GM23338 (cell line): ENCODE data around the gene LDLR. TPM values are rescaled to one million over a fixed set of nuclear protein-coding genes. Genes with fewer than 3 reads are reported as not detected.

Experiments
- ATAC-seq: fragments of 200-7000 bp; cut with Tn5 transposase; 3 replicates; pipeline ENCODE4 v1.9.1; 2020
- DNase-seq: peaks from one replicate; pipeline ENCODE4 v3.0.0-alpha.2; 2015; ENCODE audit warnings: low spot score
- H2AFZ ChIP-seq: fragments of 200-600 bp; sonication (generic); 2 replicates; pipeline ENCODE4 v1.8.0; 2016; ENCODE audit warnings: antibody characterized with exemption, mild to moderate bottlenecking, moderate library complexity
- H3F3A ChIP-seq: fragments of 200-600 bp; sonication (generic); replicated peaks from 2 replicates; pipeline ENCODE4 v1.8.0; 2017; ENCODE audit warnings: antibody characterized with exemption, mixed run types, low read depth
- H3K27ac ChIP-seq: fragments of 200-600 bp; sonication (generic); 2 replicates; pipeline ENCODE4 v1.6.1; 2016; ENCODE audit warnings: low read depth
- H3K27me3 ChIP-seq: fragments of 200-600 bp; sonication (generic); 2 replicates; pipeline ENCODE4 v1.8.0; 2016; ENCODE audit warnings: mild to moderate bottlenecking, mixed run types, moderate library complexity; ENCODE audit not compliant: insufficient read depth
- H3K36me3 ChIP-seq: fragments of 200-600 bp; sonication (generic); 2 replicates; pipeline ENCODE4 v1.8.0; 2016; ENCODE audit warnings: mild to moderate bottlenecking; ENCODE audit not compliant: insufficient read depth
- H3K4me1 ChIP-seq: fragments of 200-600 bp; sonication (generic); 2 replicates; pipeline ENCODE4 v1.8.0; 2016; ENCODE audit warnings: mild to moderate bottlenecking, moderate library complexity; ENCODE audit not compliant: insufficient read depth
- H3K4me2 ChIP-seq: fragments of 200-600 bp; sonication (generic); 2 replicates; pipeline ENCODE4 v1.7.1; 2017; ENCODE audit warnings: mixed run types
- H3K4me3 ChIP-seq: fragments of 200-600 bp; sonication (generic); 2 replicates; pipeline ENCODE4 v1.6.1; 2016; ENCODE audit warnings: mixed run types
- H3K79me2 ChIP-seq: fragments of 200-600 bp; sonication (generic); replicated peaks from 2 replicates; pipeline ENCODE4 v1.8.0; 2017; ENCODE audit warnings: mild to moderate bottlenecking; ENCODE audit not compliant: insufficient read depth
- H3K9me2 ChIP-seq: fragments of 200-600 bp; sonication (generic); 2 replicates; pipeline ENCODE4 v1.8.0; 2017; ENCODE audit not compliant: insufficient read depth
- H4K20me1 ChIP-seq: fragments of 200-600 bp; sonication (generic); replicated peaks from 2 replicates; pipeline ENCODE4 v1.8.0; 2017; ENCODE audit warnings: mild to moderate bottlenecking; ENCODE audit not compliant: insufficient read depth
- H3K27ac Mint-ChIP-seq: 2 replicates; pipeline ENCODE4 v1.8.0; 2020; ENCODE audit warnings: inconsistent platforms, mild to moderate bottlenecking, moderate library complexity, mixed read lengths
- H3K27me3 Mint-ChIP-seq: 3 replicates; pipeline ENCODE4 v1.8.0; 2022; ENCODE audit warnings: low read depth, mild to moderate bottlenecking, moderate library complexity, mixed read lengths, inconsistent platforms; ENCODE audit not compliant: insufficient read depth, poor library complexity
- H3K36me3 Mint-ChIP-seq: 3 replicates; pipeline ENCODE4 v1.8.0; 2021; ENCODE audit warnings: low read depth, mild to moderate bottlenecking, inconsistent platforms, moderate library complexity, mixed read lengths
- H3K4me1 Mint-ChIP-seq: 3 replicates; pipeline ENCODE4 v1.8.0; 2020; ENCODE audit warnings: mild to moderate bottlenecking, inconsistent platforms, mixed read lengths
- H3K4me3 Mint-ChIP-seq: 3 replicates; pipeline ENCODE4 v1.8.0; 2021; ENCODE audit warnings: moderate library complexity, mild to moderate bottlenecking, inconsistent platforms, mixed read lengths
- H3K9me3 Mint-ChIP-seq: 3 replicates; pipeline ENCODE4 v1.8.0; 2020; ENCODE audit warnings: moderate library complexity, mild to moderate bottlenecking, inconsistent platforms, mixed read lengths
- CREB1 ChIP-seq: fragments of 250-450 bp; sonication (Bioruptor Pico); IDR thresholded peaks from 2 replicates; pipeline ENCODE4 v1.5.0; 2020; ENCODE audit warnings: low read depth, mild to moderate bottlenecking, moderate library complexity
- EZH2 ChIP-seq: fragments of 200-600 bp; sonication (generic); IDR thresholded peaks from one replicate; pipeline ENCODE4 v1.8.0; 2017; ENCODE audit warnings: antibody characterized with exemption, mild to moderate bottlenecking, low read depth; ENCODE audit not compliant: unreplicated experiment
- EZH2phosphoT487 ChIP-seq: fragments of 200-600 bp; sonication (generic); IDR thresholded peaks from one replicate; pipeline ENCODE4 v1.8.1; 2018; ENCODE audit warnings: antibody characterized with exemption; ENCODE audit not compliant: unreplicated experiment
- JUNB ChIP-seq: IDR thresholded peaks from one replicate; pipeline ENCODE4 v1.6.1; 2016; ENCODE audit warnings: antibody characterized with exemption; ENCODE audit not compliant: unreplicated experiment
- NANOG ChIP-seq: IDR thresholded peaks from 2 replicates; pipeline ENCODE4 v1.6.1; 2016; ENCODE audit warnings: antibody characterized with exemption, borderline replicate concordance
- POLR2AphosphoS5 ChIP-seq: IDR thresholded peaks from 2 replicates; pipeline ENCODE4 v1.6.1; 2016; ENCODE audit warnings: antibody characterized with exemption, low read depth
- STAT1 ChIP-seq: IDR thresholded peaks from one replicate; pipeline ENCODE4 v1.6.1; 2016; ENCODE audit warnings: antibody characterized with exemption; ENCODE audit not compliant: unreplicated experiment
- ZNF114 ChIP-seq: fragments of 250-450 bp; sonication (Bioruptor Pico); IDR thresholded peaks from 2 replicates; pipeline ENCODE4 v1.5.0; 2020; ENCODE audit warnings: mild to moderate bottlenecking, moderate library complexity
- ZNF331 ChIP-seq: fragments of 250-450 bp; sonication (Bioruptor Pico); IDR thresholded peaks from 2 replicates; pipeline ENCODE4 v1.5.0; 2020; ENCODE audit warnings: low read depth, mild to moderate bottlenecking, moderate library complexity
- polyA plus RNA-seq: library from polyadenylated mRNA; unstranded; fragments of >200 nt; fragmentation: Nextera tagmentation; extraction: Ambion mirVana; gene quantifications from 2 replicates; pipeline ENCODE4 v1.2.1, GENCODE V29; 2016
- total RNA-seq: library from RNA; depleted of rRNA; stranded (reverse); fragments of >200 nt; shearing (Covaris generic); gene quantifications from 2 replicates; pipeline ENCODE4 v1.2.3, GENCODE V29; 2014
- TF ChIP-seq, protein P1 (sequence below): IDR thresholded peaks from one replicate; pipeline ENCODE4 v1.6.1; 2018; ENCODE audit warnings: antibody characterized with exemption; ENCODE audit not compliant: unreplicated experiment
- TF ChIP-seq, protein P2 (sequence below): IDR thresholded peaks from 2 replicates; pipeline ENCODE4 v1.6.1; 2016; ENCODE audit warnings: antibody characterized with exemption
- TF ChIP-seq, protein P3 (sequence below), 2 experiments: fragments of 200-600 bp in 1 of 2; sonication (generic) in 1 of 2; conservative IDR thresholded peaks; 2 replicates each; pipeline versions ENCODE4 v1.5.1 to v1.6.1; 2016 to 2017; ENCODE audit warnings: antibody characterized with exemption in 2 of 2, low read depth in 2 of 2, mild to moderate bottlenecking in 2 of 2, moderate library complexity in 1 of 2
- TF ChIP-seq, protein P4 (sequence below): fragments of 250-450 bp; sonication (Bioruptor Pico); IDR thresholded peaks from 2 replicates; pipeline ENCODE4 v1.5.0; 2020; ENCODE audit warnings: mild to moderate bottlenecking, moderate library complexity

LDLR gene
- total and polyA plus RNA-seq, 2 experiments from 2014 or later, result 57.6 to 180 TPM

DNA sequence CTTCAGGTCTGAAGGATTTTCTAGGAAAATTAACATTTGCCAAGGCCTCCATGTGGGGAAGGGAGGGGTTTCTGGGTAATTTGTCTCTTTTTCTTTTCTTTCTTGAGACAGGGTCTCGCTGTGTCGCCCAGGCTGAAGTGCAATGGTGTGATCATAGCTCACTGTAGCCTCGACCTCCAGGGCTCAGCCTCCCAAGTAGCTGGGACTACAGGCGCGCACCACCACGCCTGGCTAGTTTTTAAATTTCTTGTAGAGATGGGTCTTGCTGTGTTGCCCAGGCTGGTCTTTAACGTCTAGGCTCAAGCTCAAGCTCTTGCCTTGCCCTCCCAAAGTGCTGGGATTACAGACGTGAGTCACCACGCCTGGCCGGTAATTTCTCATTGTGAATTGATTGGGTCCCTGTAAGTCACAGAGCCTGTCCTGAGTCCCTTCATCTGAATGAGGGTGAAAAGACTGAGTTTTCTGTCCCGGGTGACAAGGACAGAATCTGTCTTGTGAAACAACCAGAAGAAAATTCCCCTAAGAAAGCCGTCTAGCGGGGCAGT is 76.3 kb downstream of the LDLR start:
- no peak overlapping the region for H2AFZ ChIP-seq
- no peak overlapping the region for H3K4me3 ChIP-seq
- no peaks in the 10 kb centered on the region for H3K9me2 ChIP-seq
- H3K4me3 Mint-ChIP-seq, result no peak overlapping the region
- H3K4me2 ChIP-seq, result no peak overlapping the region
- H4K20me1 ChIP-seq, result no peaks in the 10 kb centered on the region
- no peaks in the 10 kb centered on the region for H3K9me3 Mint-ChIP-seq
- no peak overlapping the region for H3K27ac Mint-ChIP-seq
- H3K36me3 Mint-ChIP-seq, result peaks cover 28% of the 10 kb centered on the region
- 0 out of 2 replicates have a peak, but pooled peaks cover 8% of the 10 kb centered on the region for H3K36me3 ChIP-seq
- H3K27me3 ChIP-seq, result no peaks in the 10 kb centered on the region
- peaks cover 9% of the 10 kb centered on the region; the same call in 1 of the 2 replicates for H3F3A ChIP-seq
- no peaks in the 10 kb centered on the region for H3K4me1 Mint-ChIP-seq
- TF ChIP-seq, protein P1, sequence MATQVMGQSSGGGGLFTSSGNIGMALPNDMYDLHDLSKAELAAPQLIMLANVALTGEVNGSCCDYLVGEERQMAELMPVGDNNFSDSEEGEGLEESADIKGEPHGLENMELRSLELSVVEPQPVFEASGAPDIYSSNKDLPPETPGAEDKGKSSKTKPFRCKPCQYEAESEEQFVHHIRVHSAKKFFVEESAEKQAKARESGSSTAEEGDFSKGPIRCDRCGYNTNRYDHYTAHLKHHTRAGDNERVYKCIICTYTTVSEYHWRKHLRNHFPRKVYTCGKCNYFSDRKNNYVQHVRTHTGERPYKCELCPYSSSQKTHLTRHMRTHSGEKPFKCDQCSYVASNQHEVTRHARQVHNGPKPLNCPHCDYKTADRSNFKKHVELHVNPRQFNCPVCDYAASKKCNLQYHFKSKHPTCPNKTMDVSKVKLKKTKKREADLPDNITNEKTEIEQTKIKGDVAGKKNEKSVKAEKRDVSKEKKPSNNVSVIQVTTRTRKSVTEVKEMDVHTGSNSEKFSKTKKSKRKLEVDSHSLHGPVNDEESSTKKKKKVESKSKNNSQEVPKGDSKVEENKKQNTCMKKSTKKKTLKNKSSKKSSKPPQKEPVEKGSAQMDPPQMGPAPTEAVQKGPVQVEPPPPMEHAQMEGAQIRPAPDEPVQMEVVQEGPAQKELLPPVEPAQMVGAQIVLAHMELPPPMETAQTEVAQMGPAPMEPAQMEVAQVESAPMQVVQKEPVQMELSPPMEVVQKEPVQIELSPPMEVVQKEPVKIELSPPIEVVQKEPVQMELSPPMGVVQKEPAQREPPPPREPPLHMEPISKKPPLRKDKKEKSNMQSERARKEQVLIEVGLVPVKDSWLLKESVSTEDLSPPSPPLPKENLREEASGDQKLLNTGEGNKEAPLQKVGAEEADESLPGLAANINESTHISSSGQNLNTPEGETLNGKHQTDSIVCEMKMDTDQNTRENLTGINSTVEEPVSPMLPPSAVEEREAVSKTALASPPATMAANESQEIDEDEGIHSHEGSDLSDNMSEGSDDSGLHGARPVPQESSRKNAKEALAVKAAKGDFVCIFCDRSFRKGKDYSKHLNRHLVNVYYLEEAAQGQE, result no peak
- TF ChIP-seq EZH2, result no peak
- no peak for TF ChIP-seq ZNF331 (CRISPR knock-in tag)
- no peak for TF ChIP-seq ZNF114
- TF ChIP-seq, protein P2, sequence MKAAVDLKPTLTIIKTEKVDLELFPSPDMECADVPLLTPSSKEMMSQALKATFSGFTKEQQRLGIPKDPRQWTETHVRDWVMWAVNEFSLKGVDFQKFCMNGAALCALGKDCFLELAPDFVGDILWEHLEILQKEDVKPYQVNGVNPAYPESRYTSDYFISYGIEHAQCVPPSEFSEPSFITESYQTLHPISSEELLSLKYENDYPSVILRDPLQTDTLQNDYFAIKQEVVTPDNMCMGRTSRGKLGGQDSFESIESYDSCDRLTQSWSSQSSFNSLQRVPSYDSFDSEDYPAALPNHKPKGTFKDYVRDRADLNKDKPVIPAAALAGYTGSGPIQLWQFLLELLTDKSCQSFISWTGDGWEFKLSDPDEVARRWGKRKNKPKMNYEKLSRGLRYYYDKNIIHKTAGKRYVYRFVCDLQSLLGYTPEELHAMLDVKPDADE, result no peak
- TF ChIP-seq NANOG, result no peak
- no peak for TF ChIP-seq JUNB
- TF ChIP-seq EZH2phosphoT487, result no peak
- no peak for TF ChIP-seq STAT1
- TF ChIP-seq, protein P3, sequence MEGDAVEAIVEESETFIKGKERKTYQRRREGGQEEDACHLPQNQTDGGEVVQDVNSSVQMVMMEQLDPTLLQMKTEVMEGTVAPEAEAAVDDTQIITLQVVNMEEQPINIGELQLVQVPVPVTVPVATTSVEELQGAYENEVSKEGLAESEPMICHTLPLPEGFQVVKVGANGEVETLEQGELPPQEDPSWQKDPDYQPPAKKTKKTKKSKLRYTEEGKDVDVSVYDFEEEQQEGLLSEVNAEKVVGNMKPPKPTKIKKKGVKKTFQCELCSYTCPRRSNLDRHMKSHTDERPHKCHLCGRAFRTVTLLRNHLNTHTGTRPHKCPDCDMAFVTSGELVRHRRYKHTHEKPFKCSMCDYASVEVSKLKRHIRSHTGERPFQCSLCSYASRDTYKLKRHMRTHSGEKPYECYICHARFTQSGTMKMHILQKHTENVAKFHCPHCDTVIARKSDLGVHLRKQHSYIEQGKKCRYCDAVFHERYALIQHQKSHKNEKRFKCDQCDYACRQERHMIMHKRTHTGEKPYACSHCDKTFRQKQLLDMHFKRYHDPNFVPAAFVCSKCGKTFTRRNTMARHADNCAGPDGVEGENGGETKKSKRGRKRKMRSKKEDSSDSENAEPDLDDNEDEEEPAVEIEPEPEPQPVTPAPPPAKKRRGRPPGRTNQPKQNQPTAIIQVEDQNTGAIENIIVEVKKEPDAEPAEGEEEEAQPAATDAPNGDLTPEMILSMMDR (conservative IDR thresholded peaks at IDR 0.05; ENCODE audit: low read depth in 2 of 2), result no peak
- no peak for TF ChIP-seq CREB1 (CRISPR knock-in tag)
- TF ChIP-seq POLR2AphosphoS5, result no peak
- TF ChIP-seq, protein P4, sequence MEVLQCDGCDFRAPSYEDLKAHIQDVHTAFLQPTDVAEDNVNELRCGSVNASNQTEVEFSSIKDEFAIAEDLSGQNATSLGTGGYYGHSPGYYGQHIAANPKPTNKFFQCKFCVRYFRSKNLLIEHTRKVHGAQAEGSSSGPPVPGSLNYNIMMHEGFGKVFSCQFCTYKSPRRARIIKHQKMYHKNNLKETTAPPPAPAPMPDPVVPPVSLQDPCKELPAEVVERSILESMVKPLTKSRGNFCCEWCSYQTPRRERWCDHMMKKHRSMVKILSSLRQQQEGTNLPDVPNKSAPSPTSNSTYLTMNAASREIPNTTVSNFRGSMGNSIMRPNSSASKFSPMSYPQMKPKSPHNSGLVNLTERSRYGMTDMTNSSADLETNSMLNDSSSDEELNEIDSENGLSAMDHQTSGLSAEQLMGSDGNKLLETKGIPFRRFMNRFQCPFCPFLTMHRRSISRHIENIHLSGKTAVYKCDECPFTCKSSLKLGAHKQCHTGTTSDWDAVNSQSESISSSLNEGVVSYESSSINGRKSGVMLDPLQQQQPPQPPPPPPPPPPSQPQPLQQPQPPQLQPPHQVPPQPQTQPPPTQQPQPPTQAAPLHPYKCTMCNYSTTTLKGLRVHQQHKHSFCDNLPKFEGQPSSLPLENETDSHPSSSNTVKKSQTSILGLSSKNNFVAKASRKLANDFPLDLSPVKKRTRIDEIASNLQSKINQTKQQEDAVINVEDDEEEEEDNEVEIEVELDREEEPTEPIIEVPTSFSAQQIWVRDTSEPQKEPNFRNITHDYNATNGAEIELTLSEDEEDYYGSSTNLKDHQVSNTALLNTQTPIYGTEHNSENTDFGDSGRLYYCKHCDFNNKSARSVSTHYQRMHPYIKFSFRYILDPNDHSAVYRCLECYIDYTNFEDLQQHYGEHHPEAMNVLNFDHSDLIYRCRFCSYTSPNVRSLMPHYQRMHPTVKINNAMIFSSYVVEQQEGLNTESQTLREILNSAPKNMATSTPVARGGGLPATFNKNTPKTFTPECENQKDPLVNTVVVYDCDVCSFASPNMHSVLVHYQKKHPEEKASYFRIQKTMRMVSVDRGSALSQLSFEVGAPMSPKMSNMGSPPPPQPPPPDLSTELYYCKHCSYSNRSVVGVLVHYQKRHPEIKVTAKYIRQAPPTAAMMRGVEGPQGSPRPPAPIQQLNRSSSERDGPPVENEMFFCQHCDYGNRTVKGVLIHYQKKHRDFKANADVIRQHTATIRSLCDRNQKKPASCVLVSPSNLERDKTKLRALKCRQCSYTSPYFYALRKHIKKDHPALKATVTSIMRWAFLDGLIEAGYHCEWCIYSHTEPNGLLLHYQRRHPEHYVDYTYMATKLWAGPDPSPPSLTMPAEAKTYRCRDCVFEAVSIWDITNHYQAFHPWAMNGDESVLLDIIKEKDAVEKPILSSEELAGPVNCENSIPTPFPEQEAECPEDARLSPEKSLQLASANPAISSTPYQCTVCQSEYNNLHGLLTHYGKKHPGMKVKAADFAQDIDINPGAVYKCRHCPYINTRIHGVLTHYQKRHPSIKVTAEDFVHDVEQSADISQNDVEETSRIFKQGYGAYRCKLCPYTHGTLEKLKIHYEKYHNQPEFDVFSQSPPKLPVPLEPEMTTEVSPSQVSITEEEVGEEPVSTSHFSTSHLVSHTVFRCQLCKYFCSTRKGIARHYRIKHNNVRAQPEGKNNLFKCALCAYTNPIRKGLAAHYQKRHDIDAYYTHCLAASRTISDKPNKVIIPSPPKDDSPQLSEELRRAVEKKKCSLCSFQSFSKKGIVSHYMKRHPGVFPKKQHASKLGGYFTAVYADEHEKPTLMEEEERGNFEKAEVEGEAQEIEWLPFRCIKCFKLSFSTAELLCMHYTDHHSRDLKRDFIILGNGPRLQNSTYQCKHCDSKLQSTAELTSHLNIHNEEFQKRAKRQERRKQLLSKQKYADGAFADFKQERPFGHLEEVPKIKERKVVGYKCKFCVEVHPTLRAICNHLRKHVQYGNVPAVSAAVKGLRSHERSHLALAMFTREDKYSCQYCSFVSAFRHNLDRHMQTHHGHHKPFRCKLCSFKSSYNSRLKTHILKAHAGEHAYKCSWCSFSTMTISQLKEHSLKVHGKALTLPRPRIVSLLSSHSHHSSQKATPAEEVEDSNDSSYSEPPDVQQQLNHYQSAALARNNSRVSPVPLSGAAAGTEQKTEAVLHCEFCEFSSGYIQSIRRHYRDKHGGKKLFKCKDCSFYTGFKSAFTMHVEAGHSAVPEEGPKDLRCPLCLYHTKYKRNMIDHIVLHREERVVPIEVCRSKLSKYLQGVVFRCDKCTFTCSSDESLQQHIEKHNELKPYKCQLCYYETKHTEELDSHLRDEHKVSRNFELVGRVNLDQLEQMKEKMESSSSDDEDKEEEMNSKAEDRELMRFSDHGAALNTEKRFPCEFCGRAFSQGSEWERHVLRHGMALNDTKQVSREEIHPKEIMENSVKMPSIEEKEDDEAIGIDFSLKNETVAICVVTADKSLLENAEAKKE (CRISPR knock-in tag), result no peak
- ATAC-seq, result no peak
- no peak for DNase-seq
- H3K27me3 Mint-ChIP-seq, result peaks cover 2% of the 10 kb centered on the region
- no peaks in the 10 kb centered on the region for H3K79me2 ChIP-seq
- peak overlapping the region; percentile 73; the same call in 1 of the 2 replicates for H3K27ac ChIP-seq
- H3K4me1 ChIP-seq, result no peaks in the 10 kb centered on the region
